Fibroblast of the aortic adventitia (primary cell): ENCODE data around the gene ZBTB20. TPM values are rescaled to one million over a fixed set of nuclear protein-coding genes. Genes with fewer than 3 reads are reported as not detected.

Experiments used
- DNase-seq: peaks from one replicate; pipeline ENCODE4 v3.0.0-alpha.2; 2010; ENCODE audit warnings: low read depth
- H3K4me3 ChIP-seq: 2 replicates; pipeline ENCODE4 v1.5.1; 2011; ENCODE audit warnings: low read depth, mild to moderate bottlenecking, control low read depth, low read length, moderate library complexity
- CTCF ChIP-seq: IDR thresholded peaks from 2 replicates; pipeline ENCODE4 v1.5.1; 2011; ENCODE audit warnings: mild to moderate bottlenecking, low read length, control low read depth, inconsistent platforms; ENCODE audit not compliant: insufficient read depth
- total RNA-seq: library from RNA; depleted of rRNA; stranded (reverse); fragments of >200 nt; gene quantifications from 2 replicates; pipeline ENCODE4 v1.2.3, GENCODE V29; 2012; ENCODE audit warnings: low replicate concordance

Gene ZBTB20
- total RNA-seq, 1 donor: 47.2 TPM

GRCh38 chr3:114590309-114591047 lies 556.6 kb downstream of the ZBTB20 start:
- TF ChIP-seq CTCF: no peak
- DNase-seq: no peak
- no peak overlapping the region for H3K4me3 ChIP-seq

GRCh38 chr3:114587986-114588385 lies 559.1 kb downstream of the ZBTB20 start:
- no peak for DNase-seq
- no peak for TF ChIP-seq CTCF
- H3K4me3 ChIP-seq: no peak overlapping the region

GRCh38 chr3:114586119-114586518 lies 561.0 kb downstream of the ZBTB20 start:
- H3K4me3 ChIP-seq: no peak overlapping the region
- no peak for TF ChIP-seq CTCF
- no peak for DNase-seq

- TF ChIP-seq CTCF: no peak
- DNase-seq: no peak
- H3K4me3 ChIP-seq: no peak overlapping the region
These were observed 561.4 kb downstream of the ZBTB20 start for GRCh38 chr3:114585687-114586086.

GRCh38 chr3:114584734-114585371 lies 562.2 kb downstream of the ZBTB20 start:
- peak; percentile 18 for DNase-seq
- peak overlapping the region; percentile 36 for H3K4me3 ChIP-seq
- no peak for TF ChIP-seq CTCF

- no peak for TF ChIP-seq CTCF
- no peak for DNase-seq
- no peak overlapping the region for H3K4me3 ChIP-seq
These were observed 564.2 kb downstream of the ZBTB20 start for GRCh38 chr3:114582929-114583328.
